Left cardiac atrium (tissue), 4 donors: ENCODE measurements around the gene PLXND1. TPM values are rescaled to one million over a fixed set of nuclear protein-coding genes. Genes with fewer than 3 reads are reported as not detected.
"Not testable (repeated sequence)": the region's sequence is repeated elsewhere in the genome, so short reads cannot be mapped to it uniquely, and the experiment has no call there.

Experiments
- ATAC-seq, 2 donors: fragments of 200-7000 bp; cut with Tn5 transposase; one replicate each; pipeline ENCODE4 v1.9.1; 2020; ENCODE audit warnings: mild to moderate bottlenecking in 2 of 2, moderate library complexity in 2 of 2
- DNase-seq: peaks from one replicate; pipeline ENCODE4 v3.0.0-alpha.2; 2020
- intact Hi-C, 2 donors: fragments of 100-400 bp; cut with DNase I; formaldehyde crosslinking; loops; one replicate each; pipeline versions ENCODE4 v1.14.1 to v1.15.1; 2022 to 2023
- long read RNA-seq: library from polyadenylated mRNA; unstranded; transcript quantifications from one replicate; pipeline ENCODE4 v2.0.0, GENCODE V29; 2021
- total RNA-seq, 2 donors: library from RNA; stranded (reverse); fragmentation: NEBNext Ultra II Directional; extraction: Animal tissue kit (Norgen Biotek cat#: 25700); gene quantifications; one replicate each; pipeline ENCODE4 v1.2.1, GENCODE V29; 2021
- donor health status: DM: no; HTN: yes; CAD: no.
- donor health status: DM: no; HTN: yes; CAD: no; lungs with severe emphysema.
- donor health status: DM: yes; HTN: yes; CAD: no.
- donor health status: Dilated cardiomyopathy.

The PLXND1 gene
- total RNA-seq, result 100 to 1,000 TPM; 106 to 112 TPM
- long read RNA-seq, partial matches to known transcripts, result 10 of 12 reads
- long read RNA-seq, other reads (novel, unspliced or antisense), result 2 of 12 reads

DNA sequence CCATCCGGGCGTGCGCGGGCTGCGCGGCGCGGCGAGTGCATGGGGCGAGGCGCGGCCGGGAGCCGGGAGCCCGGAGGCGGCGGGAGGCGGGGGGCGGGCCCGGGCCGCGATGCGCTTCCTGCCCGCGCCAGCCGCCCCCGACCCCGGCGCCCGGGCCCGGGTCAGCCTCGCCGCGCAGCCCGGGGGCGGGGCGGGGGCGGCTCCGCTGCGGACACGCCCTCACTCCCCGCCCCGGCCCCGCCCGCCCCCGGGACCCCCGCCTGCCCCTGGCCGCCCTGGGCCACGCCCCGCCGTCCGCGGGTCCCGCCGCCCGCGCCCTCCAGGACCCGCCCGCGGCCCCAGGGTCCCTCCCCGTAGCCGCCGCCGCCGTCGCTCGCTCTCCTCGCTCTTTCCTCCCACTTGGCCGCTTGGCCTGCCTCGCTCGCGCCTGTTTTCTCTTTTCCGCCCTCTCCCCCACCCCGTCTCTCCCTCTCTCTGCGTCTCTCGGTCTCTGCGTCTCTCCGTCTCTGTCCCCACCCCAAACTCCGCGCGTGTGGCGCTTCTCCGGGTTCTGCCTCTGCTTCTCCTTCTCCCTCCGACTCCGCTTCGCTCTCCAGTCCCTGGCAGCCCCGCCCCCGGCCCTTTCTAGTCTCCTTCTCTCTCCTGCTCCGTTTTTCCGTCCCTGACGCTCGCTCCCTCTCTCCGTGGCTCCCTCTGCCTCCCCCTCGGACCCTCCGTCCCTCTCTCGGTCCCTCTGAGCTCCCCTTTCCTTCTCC, at the start of gene PLXND1:
PLXND1 (minus strand) TSS at position 41 of the 755 bp plus-strand sequence; CDS start at position 4, 37 bp downstream.
- intact Hi-C loops, result no loop called here
- peak; percentile 70 to 76 for ATAC-seq
- peak; percentile 86 for DNase-seq

- intact Hi-C loops, result no loop called here
- DNase-seq (no peak), ATAC-seq (no peak)
These were observed 48.8 kb upstream of the PLXND1 start for GRCh38 chr3:129655291-129655700.

DNA sequence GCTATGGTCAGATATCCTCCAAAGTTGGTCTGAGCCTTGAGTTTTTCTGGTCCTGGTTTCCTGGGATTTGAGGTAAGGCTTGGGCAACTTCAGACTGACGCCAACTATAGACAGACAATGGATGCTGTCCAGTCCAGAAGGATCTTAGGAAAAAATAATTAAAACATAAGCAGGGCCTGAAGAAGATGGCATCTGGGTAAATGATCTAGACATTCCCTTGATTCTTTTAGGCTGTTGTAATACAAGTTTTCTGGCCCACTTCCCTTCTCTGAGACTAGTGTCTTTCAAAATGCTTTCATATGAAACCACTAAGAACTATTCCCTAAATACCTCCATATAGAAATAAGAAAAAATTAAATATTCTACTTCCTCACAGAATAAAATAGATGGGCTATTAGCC, 47.7 kb upstream of the PLXND1 start:
- intact Hi-C loops, result loop anchor here in 1 of 2 donors (5.0 kb wide), 1 partner anchor 168 kb away; no protein-coding TSS in a partner anchor
- ATAC-seq, result no peak
- no peak for DNase-seq

GRCh38 chr3:129653019-129653418, 46.5 kb upstream of the PLXND1 start:
- intact Hi-C loops, result loop anchor here in 1 of 2 donors (5.0 kb wide), 1 partner anchor 169 kb away; no protein-coding TSS in a partner anchor
- DNase-seq, result no peak
- ATAC-seq, result no peak

DNA sequence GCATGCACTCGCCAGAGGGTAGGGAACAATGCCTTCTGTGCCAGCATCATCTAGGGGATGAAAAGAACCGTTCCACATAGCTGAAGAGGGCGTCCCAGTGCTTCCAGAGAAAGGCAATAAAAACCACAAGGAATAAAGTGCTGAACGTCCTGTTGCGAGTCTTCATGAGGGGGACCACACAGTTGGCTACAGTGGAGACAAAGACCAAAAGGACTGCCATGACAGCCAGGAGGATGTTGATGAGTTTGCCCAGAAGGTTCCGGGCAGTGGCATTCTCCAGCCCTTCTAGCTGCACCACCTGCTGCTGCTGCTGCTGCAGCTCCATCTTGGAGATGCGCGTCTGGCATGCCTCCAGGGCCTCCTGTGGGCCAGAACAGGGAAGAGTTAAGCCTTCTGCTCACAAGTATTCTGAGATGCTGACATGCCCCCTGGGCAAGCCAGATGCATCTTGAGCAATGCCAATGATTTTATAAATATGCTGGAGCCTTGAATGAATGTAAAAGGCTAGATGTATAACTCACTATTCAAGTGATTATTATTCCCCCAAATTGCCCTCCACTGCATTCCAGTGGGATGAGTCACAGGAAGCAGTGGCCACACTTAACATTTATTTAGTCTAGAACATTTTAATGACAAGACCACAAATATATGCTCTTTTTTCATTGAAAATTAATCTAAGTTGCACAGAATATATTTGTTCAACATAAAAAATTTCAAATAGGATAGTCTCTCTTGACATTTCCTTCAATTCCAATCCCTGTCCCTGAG, 45.1 kb upstream of the PLXND1 start:
- intact Hi-C loops, result loop anchor here (2.0 to 5.0 kb wide), 2 partner anchors 171 to 173 kb away; no protein-coding TSS in a partner anchor
- DNase-seq (peak; percentile 26), ATAC-seq (peak in 1 of 2 donors; percentile 33)

- ATAC-seq (peak; percentile 74 to 83), DNase-seq (peak; percentile 66)
- intact Hi-C loops, result loop anchor here (2.0 to 5.0 kb wide), 2 partner anchors 172 to 174 kb away; no protein-coding TSS in a partner anchor
These were observed 43.9 kb upstream of the PLXND1 start for GRCh38 chr3:129650256-129650872.

GRCh38 chr3:129648391-129648790, 41.9 kb upstream of the PLXND1 start:
- ATAC-seq, result no peak
- DNase-seq, result no peak
- intact Hi-C loops, result loop anchor here in 1 of 2 donors (5.0 kb wide), 1 partner anchor 284 kb away; no protein-coding TSS in a partner anchor

DNA sequence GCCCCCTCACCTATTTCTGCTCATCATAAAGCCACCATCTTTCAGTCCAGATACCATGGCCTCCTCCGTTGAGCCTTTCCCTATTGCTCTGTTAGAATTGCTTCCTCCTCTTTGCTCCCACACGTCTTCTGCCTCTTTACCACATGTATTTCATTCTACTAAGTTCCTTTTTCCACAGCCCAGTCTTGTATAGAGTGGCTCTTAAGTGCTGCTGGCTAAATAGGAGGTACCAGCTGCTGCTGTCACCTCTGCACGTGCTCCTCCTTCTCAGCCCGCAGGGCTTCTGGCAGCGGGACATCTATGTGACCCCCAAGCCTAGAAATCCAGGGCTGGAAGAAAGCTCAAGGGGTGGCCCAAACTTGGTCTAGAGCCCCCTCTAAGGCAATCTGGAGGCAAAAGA, 38.8 kb upstream of the PLXND1 start:
- no peak for DNase-seq
- intact Hi-C loops, result loop anchor here in 1 of 2 donors (5.0 kb wide), 1 partner anchor 287 kb away; no protein-coding TSS in a partner anchor
- no peak for ATAC-seq

GRCh38 chr3:129644836-129645235, 38.4 kb upstream of the PLXND1 start:
- DNase-seq (no peak), ATAC-seq (no peak)
- intact Hi-C loops, result loop anchor here in 1 of 2 donors (5.0 kb wide), 1 partner anchor 287 kb away; no protein-coding TSS in a partner anchor

DNA sequence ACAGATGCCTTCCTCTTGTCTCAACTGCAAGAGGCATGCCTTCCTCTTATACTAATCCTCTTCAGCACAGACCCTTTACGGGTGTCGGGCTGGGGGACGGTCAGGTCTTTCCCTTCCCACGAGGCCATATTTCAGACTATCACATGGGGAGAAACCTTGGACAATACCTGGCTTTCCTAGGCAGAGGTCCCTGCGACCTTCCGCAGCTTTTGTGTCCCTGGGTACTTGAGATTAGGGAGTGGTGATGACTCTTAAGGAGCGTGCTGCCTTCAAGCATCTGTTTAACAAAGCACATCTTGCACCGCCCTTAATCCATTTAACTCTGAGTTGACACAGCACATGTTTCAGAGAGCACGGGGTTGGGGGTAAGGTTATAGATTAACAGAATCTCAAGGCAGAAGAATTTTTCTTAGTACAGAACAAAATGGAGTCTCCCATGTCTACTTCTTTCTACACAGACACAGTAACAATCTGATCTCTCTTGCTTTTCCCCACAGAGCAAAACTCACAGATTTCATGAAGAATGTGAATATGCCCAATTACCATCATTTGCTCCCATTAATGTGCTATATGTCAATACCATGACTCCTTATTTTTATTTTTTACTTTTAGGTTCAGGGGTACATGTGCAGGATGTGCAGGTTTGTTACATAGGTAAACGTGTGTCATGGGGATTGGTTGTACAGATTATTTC, 35.2 kb upstream of the PLXND1 start:
- ATAC-seq, intact Hi-C loops, DNase-seq: not testable (repeated sequence)

GRCh38 chr3:129640985-129641384, 34.5 kb upstream of the PLXND1 start:
- ATAC-seq, intact Hi-C loops, DNase-seq: not testable (repeated sequence)

- ATAC-seq (no peak), DNase-seq (no peak)
- intact Hi-C loops, result loop anchor here in 1 of 2 donors (10.0 kb wide), 1 partner anchor 296 kb away; no protein-coding TSS in a partner anchor
These were observed 32.0 kb upstream of the PLXND1 start for GRCh38 chr3:129638481-129638880.

GRCh38 chr3:129636082-129636481, 29.6 kb upstream of the PLXND1 start:
- DNase-seq (no peak), ATAC-seq (no peak)
- intact Hi-C loops, result loop anchor here in 1 of 2 donors (10.0 kb wide), 1 partner anchor 299 kb away; no protein-coding TSS in a partner anchor

GRCh38 chr3:129635656-129636055, 29.2 kb upstream of the PLXND1 start:
- intact Hi-C loops, result loop anchor here in 1 of 2 donors (10.0 kb wide), 1 partner anchor 299 kb away; no protein-coding TSS in a partner anchor
- DNase-seq (no peak), ATAC-seq (no peak)

GRCh38 chr3:129633751-129634481, 27.4 kb upstream of the PLXND1 start:
- DNase-seq (no peak), ATAC-seq (no peak)
- intact Hi-C loops, result loop anchor here in 1 of 2 donors (10.0 kb wide), 1 partner anchor 301 kb away; no protein-coding TSS in a partner anchor

GRCh38 chr3:129632977-129633376, 26.5 kb upstream of the PLXND1 start:
- no peak for ATAC-seq
- DNase-seq, result no peak

GRCh38 chr3:129632556-129632955, 26.1 kb upstream of the PLXND1 start:
- ATAC-seq (no peak), DNase-seq (no peak)
- intact Hi-C loops, result loop anchor here in 1 of 2 donors (10.0 kb wide), 1 partner anchor 302 kb away; no protein-coding TSS in a partner anchor

More at GRCh38 chr3:129632977-129633376, 26.5 kb upstream of the PLXND1 start:
- intact Hi-C loops, result loop anchor here in 1 of 2 donors (10.0 kb wide), 1 partner anchor 302 kb away; no protein-coding TSS in a partner anchor
